ENCODE results near the gene AURKAIP1. TPM values are rescaled to one million over a fixed set of nuclear protein-coding genes. Genes with fewer than 3 reads are reported as not detected.

Gene AURKAIP1
- total RNA-seq, 1 donor, result 74.6 TPM

DNA sequence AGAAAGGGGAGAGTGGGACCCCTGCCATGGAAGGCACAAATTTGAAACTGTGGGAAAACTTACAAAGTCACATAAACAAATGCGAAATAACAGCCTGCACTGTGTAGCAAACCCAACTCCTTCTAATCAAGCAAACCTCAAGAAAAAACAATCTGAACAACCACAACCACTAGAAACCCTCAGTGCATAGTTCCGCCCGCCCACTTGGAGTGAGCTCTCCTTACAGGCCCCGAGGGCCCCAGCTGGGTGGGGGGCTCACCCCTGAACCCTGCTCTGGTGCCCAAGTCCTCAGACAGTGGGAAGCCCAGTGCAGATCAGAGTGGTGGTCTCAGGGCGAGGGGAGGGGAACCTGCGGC is 15.7 kb downstream of the AURKAIP1 start:
- H3K4me3 ChIP-seq (ENCODE audit: insufficient read depth, low read length), result peak overlapping the region; percentile 95
- no peak overlapping the region for H2AFZ ChIP-seq (ENCODE audit: low read length)
- TF ChIP-seq, protein P1, sequence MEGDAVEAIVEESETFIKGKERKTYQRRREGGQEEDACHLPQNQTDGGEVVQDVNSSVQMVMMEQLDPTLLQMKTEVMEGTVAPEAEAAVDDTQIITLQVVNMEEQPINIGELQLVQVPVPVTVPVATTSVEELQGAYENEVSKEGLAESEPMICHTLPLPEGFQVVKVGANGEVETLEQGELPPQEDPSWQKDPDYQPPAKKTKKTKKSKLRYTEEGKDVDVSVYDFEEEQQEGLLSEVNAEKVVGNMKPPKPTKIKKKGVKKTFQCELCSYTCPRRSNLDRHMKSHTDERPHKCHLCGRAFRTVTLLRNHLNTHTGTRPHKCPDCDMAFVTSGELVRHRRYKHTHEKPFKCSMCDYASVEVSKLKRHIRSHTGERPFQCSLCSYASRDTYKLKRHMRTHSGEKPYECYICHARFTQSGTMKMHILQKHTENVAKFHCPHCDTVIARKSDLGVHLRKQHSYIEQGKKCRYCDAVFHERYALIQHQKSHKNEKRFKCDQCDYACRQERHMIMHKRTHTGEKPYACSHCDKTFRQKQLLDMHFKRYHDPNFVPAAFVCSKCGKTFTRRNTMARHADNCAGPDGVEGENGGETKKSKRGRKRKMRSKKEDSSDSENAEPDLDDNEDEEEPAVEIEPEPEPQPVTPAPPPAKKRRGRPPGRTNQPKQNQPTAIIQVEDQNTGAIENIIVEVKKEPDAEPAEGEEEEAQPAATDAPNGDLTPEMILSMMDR (IDR thresholded peaks at IDR 0.05; ENCODE audit: extremely low read depth, low read depth, low read length), result no peak
- H3K27ac ChIP-seq (ENCODE audit: low read depth, low read length), result peak overlapping the region; percentile 85
- no peaks in the 10 kb centered on the region for H3K27me3 ChIP-seq (ENCODE audit: insufficient read depth, low read length)
- no peaks in the 10 kb centered on the region for H3K9me3 ChIP-seq (ENCODE audit: low read depth, low read length)
- H3K79me2 ChIP-seq (ENCODE audit: insufficient read depth, low read length), result peaks cover 43% of the 10 kb centered on the region
- peaks cover 10% of the 10 kb centered on the region for H4K20me1 ChIP-seq (ENCODE audit: insufficient read depth, low read length)
- H3K4me2 ChIP-seq (ENCODE audit: insufficient read depth, low read length), result peak overlapping the region; percentile 89
- peak; percentile 97 for DNase-seq (ENCODE audit: insufficient read length, low spot score, missing footprints)
- H3K4me1 ChIP-seq (ENCODE audit: insufficient read depth, low read length), result peaks cover 40% of the 10 kb centered on the region
- peaks cover 6% of the 10 kb centered on the region for H3K36me3 ChIP-seq (ENCODE audit: insufficient read depth, low read length)

DNA sequence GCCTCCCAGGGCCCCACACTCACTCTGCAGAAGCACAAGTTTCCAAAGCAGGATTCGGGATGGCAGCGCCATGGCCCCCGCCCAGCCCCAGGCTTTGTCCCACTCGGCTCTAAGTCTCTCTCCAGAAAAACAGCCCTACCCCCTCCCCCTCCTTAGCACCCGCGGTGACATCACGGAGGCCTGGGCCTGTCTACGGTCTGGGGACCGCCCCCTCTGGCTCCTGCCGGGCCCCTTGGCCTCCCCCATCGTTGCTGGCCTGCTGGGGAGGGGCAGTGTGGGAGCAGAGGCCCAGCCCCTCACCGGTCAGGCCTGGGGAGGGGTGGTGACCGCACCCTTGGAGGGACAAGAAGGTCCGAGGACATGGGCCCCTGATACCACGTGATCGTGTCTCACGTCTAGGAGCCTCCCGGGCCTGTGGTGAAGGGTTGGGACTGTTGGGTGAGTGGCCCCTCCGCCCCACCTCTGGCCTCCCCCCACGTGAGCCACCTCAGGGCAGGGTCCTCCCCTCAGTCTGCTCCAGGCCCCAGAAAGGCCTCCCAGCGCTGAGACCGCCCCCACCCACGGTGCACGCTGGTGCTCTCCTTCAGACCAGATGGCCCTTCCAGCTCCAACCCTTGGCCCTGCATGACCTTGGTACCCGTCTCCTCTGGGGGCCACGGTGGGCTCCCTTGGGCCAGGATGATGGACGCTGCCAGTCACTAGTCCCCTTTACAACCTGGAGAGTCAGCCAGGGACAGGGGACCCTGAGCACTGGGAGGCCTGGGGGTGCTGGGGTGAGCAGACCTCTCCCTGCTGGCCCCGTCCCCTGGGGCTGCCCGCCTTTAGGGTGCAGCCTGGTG is 16.4 kb downstream of the AURKAIP1 start, which contains the start of gene MXRA8:
Gene MXRA8, minus strand, starts transcription at position 123 of the 839 bp plus-strand sequence. Its CDS starts 51 bp downstream, at position 72.
- Histone ChIP-seq H3K27me3 (ENCODE audit: insufficient read depth, low read length) (no peaks in the 10 kb centered on the region), H3K36me3 (ENCODE audit: insufficient read depth, low read length) (peaks cover 11% of the 10 kb centered on the region), H3K4me1 (ENCODE audit: insufficient read depth, low read length) (peaks cover 45% of the 10 kb centered on the region), H3K4me2 (ENCODE audit: insufficient read depth, low read length) (peak within 1 kb of the TSS; percentile 89), H3K4me3 (ENCODE audit: insufficient read depth, low read length) (peak within 1 kb of the TSS; percentile 95), H3K9me3 (ENCODE audit: low read depth, low read length) (no peaks in the 10 kb centered on the region), H4K20me1 (ENCODE audit: insufficient read depth, low read length) (peaks cover 13% of the 10 kb centered on the region), H3K79me2 (ENCODE audit: insufficient read depth, low read length) (peaks cover 49% of the 10 kb centered on the region), H2AFZ (ENCODE audit: low read length) (peak within 1 kb of the TSS; percentile 70), H3K27ac (ENCODE audit: low read depth, low read length) (peak within 1 kb of the TSS; percentile 85)
- TF ChIP-seq, protein P1 (IDR thresholded peaks at IDR 0.05; ENCODE audit: extremely low read depth, low read depth, low read length), result no peak
- DNase-seq (ENCODE audit: insufficient read length, low spot score, missing footprints), result peak; percentile 98

DNA sequence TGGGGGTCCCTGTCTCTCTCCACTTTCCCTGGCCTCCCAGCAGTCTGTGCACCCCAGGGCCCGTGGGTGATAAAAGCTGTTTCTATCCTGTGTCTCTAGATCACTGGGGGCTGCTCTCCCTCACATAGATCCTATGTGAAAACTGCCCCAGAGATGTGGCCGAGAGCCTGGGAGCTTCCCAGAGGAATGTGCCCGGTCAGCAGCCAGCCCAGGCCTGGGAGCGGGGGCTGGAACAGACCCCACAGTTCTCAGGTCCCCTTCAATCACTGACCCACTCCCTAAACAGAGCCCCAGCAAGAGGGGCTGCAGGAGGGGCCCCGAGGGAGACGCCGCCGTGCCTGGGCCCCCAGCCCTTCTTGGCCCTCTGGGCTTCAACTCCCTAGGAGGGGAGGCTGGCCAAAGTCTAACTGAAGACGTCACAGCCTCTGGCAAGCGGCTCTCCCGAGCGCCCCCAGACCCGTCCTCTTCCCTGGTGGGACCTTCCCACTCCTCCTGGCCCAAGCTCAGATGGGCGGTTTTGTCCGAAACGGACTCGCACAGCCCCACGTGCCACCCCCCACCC is 17.1 kb downstream of the AURKAIP1 start:
- Histone ChIP-seq H3K36me3 (ENCODE audit: insufficient read depth, low read length) (peaks cover 18% of the 10 kb centered on the region), H3K9me3 (ENCODE audit: low read depth, low read length) (no peaks in the 10 kb centered on the region), H2AFZ (ENCODE audit: low read length) (no peak overlapping the region), H3K27ac (ENCODE audit: low read depth, low read length) (peak overlapping the region; percentile 85), H3K4me2 (ENCODE audit: insufficient read depth, low read length) (peak overlapping the region; percentile 89), H3K4me1 (ENCODE audit: insufficient read depth, low read length) (peaks cover 45% of the 10 kb centered on the region), H3K4me3 (ENCODE audit: insufficient read depth, low read length) (peak overlapping the region; percentile 95), H3K79me2 (ENCODE audit: insufficient read depth, low read length) (peaks cover 56% of the 10 kb centered on the region), H3K27me3 (ENCODE audit: insufficient read depth, low read length) (no peaks in the 10 kb centered on the region), H4K20me1 (ENCODE audit: insufficient read depth, low read length) (peaks cover 18% of the 10 kb centered on the region)
- DNase-seq (ENCODE audit: insufficient read length, low spot score, missing footprints), result peak; percentile 90
- TF ChIP-seq, protein P1 (IDR thresholded peaks at IDR 0.05; ENCODE audit: extremely low read depth, low read depth, low read length), result no peak

DNA sequence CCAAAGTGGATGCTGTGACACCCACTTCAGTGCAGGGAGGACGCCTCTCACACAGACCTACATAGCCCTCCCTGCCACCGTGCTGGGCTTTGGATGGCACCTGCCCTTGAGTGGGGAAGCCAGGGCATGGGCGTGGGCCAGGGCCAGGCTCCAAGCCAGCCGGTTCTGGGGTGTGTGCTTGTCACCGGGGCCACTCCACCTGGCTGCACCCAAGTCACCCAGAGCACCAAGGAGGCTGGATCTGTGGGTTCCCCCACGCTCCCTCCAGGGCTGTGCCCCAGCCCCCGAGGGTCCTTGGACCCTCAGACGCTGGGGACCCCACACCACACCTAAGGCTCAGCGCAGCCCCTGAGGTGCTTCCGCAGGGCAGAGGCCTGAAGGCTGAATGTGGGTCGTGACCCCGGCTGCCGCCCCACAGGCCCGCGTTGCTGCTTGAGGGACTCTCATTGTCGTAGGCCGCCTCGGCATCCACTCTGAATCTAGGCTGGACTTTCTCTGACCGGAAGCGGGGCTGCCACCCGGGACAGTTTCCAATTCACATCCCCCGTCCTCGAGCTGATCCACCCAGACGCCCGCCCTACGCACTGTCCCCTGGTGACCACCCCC is 18.1 kb downstream of the AURKAIP1 start:
- peak; percentile 89 for DNase-seq (ENCODE audit: insufficient read length, low spot score, missing footprints)
- Histone ChIP-seq H3K4me2 (ENCODE audit: insufficient read depth, low read length) (peak overlapping the region; percentile 89), H3K27ac (ENCODE audit: low read depth, low read length) (peak overlapping the region; percentile 85), H3K27me3 (ENCODE audit: insufficient read depth, low read length) (no peaks in the 10 kb centered on the region), H3K9me3 (ENCODE audit: low read depth, low read length) (no peaks in the 10 kb centered on the region), H4K20me1 (ENCODE audit: insufficient read depth, low read length) (peaks cover 27% of the 10 kb centered on the region), H3K4me3 (ENCODE audit: insufficient read depth, low read length) (peak overlapping the region; percentile 95), H3K4me1 (ENCODE audit: insufficient read depth, low read length) (peaks cover 40% of the 10 kb centered on the region), H3K36me3 (ENCODE audit: insufficient read depth, low read length) (peaks cover 27% of the 10 kb centered on the region), H3K79me2 (ENCODE audit: insufficient read depth, low read length) (peaks cover 61% of the 10 kb centered on the region), H2AFZ (ENCODE audit: low read length) (no peak overlapping the region)
- TF ChIP-seq, protein P1 (IDR thresholded peaks at IDR 0.05; ENCODE audit: extremely low read depth, low read depth, low read length), result no peak
